GM23338 (cell line): Measurements from ENCODE around the gene DRG2. TPM values are rescaled to one million over a fixed set of nuclear protein-coding genes. Genes with fewer than 3 reads are reported as not detected.

Source experiments
- ATAC-seq: fragments of 200-7000 bp; cut with Tn5 transposase; 3 replicates; pipeline ENCODE4 v1.9.1; 2020
- DNase-seq: peaks from one replicate; pipeline ENCODE4 v3.0.0-alpha.2; 2015; ENCODE audit warnings: low spot score
- H2AFZ ChIP-seq: fragments of 200-600 bp; sonication (generic); 2 replicates; pipeline ENCODE4 v1.8.0; 2016; ENCODE audit warnings: antibody characterized with exemption, mild to moderate bottlenecking, moderate library complexity
- H3F3A ChIP-seq: fragments of 200-600 bp; sonication (generic); replicated peaks from 2 replicates; pipeline ENCODE4 v1.8.0; 2017; ENCODE audit warnings: antibody characterized with exemption, mixed run types, low read depth
- H3K27ac ChIP-seq: fragments of 200-600 bp; sonication (generic); 2 replicates; pipeline ENCODE4 v1.6.1; 2016; ENCODE audit warnings: low read depth
- H3K27me3 ChIP-seq: fragments of 200-600 bp; sonication (generic); 2 replicates; pipeline ENCODE4 v1.8.0; 2016; ENCODE audit warnings: mild to moderate bottlenecking, mixed run types, moderate library complexity; ENCODE audit not compliant: insufficient read depth
- H3K36me3 ChIP-seq: fragments of 200-600 bp; sonication (generic); 2 replicates; pipeline ENCODE4 v1.8.0; 2016; ENCODE audit warnings: mild to moderate bottlenecking; ENCODE audit not compliant: insufficient read depth
- H3K4me1 ChIP-seq: fragments of 200-600 bp; sonication (generic); 2 replicates; pipeline ENCODE4 v1.8.0; 2016; ENCODE audit warnings: mild to moderate bottlenecking, moderate library complexity; ENCODE audit not compliant: insufficient read depth
- H3K4me2 ChIP-seq: fragments of 200-600 bp; sonication (generic); 2 replicates; pipeline ENCODE4 v1.7.1; 2017; ENCODE audit warnings: mixed run types
- H3K4me3 ChIP-seq: fragments of 200-600 bp; sonication (generic); 2 replicates; pipeline ENCODE4 v1.6.1; 2016; ENCODE audit warnings: mixed run types
- H3K79me2 ChIP-seq: fragments of 200-600 bp; sonication (generic); replicated peaks from 2 replicates; pipeline ENCODE4 v1.8.0; 2017; ENCODE audit warnings: mild to moderate bottlenecking; ENCODE audit not compliant: insufficient read depth
- H3K9me2 ChIP-seq: fragments of 200-600 bp; sonication (generic); 2 replicates; pipeline ENCODE4 v1.8.0; 2017; ENCODE audit not compliant: insufficient read depth
- H4K20me1 ChIP-seq: fragments of 200-600 bp; sonication (generic); replicated peaks from 2 replicates; pipeline ENCODE4 v1.8.0; 2017; ENCODE audit warnings: mild to moderate bottlenecking; ENCODE audit not compliant: insufficient read depth
- H3K27ac Mint-ChIP-seq: 2 replicates; pipeline ENCODE4 v1.8.0; 2020; ENCODE audit warnings: inconsistent platforms, mild to moderate bottlenecking, moderate library complexity, mixed read lengths
- H3K27me3 Mint-ChIP-seq: 3 replicates; pipeline ENCODE4 v1.8.0; 2022; ENCODE audit warnings: low read depth, mild to moderate bottlenecking, moderate library complexity, mixed read lengths, inconsistent platforms; ENCODE audit not compliant: insufficient read depth, poor library complexity
- H3K36me3 Mint-ChIP-seq: 3 replicates; pipeline ENCODE4 v1.8.0; 2021; ENCODE audit warnings: low read depth, mild to moderate bottlenecking, inconsistent platforms, moderate library complexity, mixed read lengths
- H3K4me1 Mint-ChIP-seq: 3 replicates; pipeline ENCODE4 v1.8.0; 2020; ENCODE audit warnings: mild to moderate bottlenecking, inconsistent platforms, mixed read lengths
- H3K4me3 Mint-ChIP-seq: 3 replicates; pipeline ENCODE4 v1.8.0; 2021; ENCODE audit warnings: moderate library complexity, mild to moderate bottlenecking, inconsistent platforms, mixed read lengths
- H3K9me3 Mint-ChIP-seq: 3 replicates; pipeline ENCODE4 v1.8.0; 2020; ENCODE audit warnings: moderate library complexity, mild to moderate bottlenecking, inconsistent platforms, mixed read lengths
- CREB1 ChIP-seq: fragments of 250-450 bp; sonication (Bioruptor Pico); IDR thresholded peaks from 2 replicates; pipeline ENCODE4 v1.5.0; 2020; ENCODE audit warnings: low read depth, mild to moderate bottlenecking, moderate library complexity
- CTCF ChIP-seq, 2 experiments: fragments of 200-600 bp in 1 of 2; sonication (generic) in 1 of 2; conservative IDR thresholded peaks; 2 replicates each; pipeline versions ENCODE4 v1.5.1 to v1.6.1; 2016 to 2017; ENCODE audit warnings: antibody characterized with exemption in 2 of 2, low read depth in 2 of 2, mild to moderate bottlenecking in 2 of 2, moderate library complexity in 1 of 2
- ETS1 ChIP-seq: IDR thresholded peaks from 2 replicates; pipeline ENCODE4 v1.6.1; 2016; ENCODE audit warnings: antibody characterized with exemption
- EZH2 ChIP-seq: fragments of 200-600 bp; sonication (generic); IDR thresholded peaks from one replicate; pipeline ENCODE4 v1.8.0; 2017; ENCODE audit warnings: antibody characterized with exemption, mild to moderate bottlenecking, low read depth; ENCODE audit not compliant: unreplicated experiment
- EZH2phosphoT487 ChIP-seq: fragments of 200-600 bp; sonication (generic); IDR thresholded peaks from one replicate; pipeline ENCODE4 v1.8.1; 2018; ENCODE audit warnings: antibody characterized with exemption; ENCODE audit not compliant: unreplicated experiment
- JUNB ChIP-seq: IDR thresholded peaks from one replicate; pipeline ENCODE4 v1.6.1; 2016; ENCODE audit warnings: antibody characterized with exemption; ENCODE audit not compliant: unreplicated experiment
- NANOG ChIP-seq: IDR thresholded peaks from 2 replicates; pipeline ENCODE4 v1.6.1; 2016; ENCODE audit warnings: antibody characterized with exemption, borderline replicate concordance
- POLR2AphosphoS5 ChIP-seq: IDR thresholded peaks from 2 replicates; pipeline ENCODE4 v1.6.1; 2016; ENCODE audit warnings: antibody characterized with exemption, low read depth
- REST ChIP-seq: IDR thresholded peaks from one replicate; pipeline ENCODE4 v1.6.1; 2018; ENCODE audit warnings: antibody characterized with exemption; ENCODE audit not compliant: unreplicated experiment
- STAT1 ChIP-seq: IDR thresholded peaks from one replicate; pipeline ENCODE4 v1.6.1; 2016; ENCODE audit warnings: antibody characterized with exemption; ENCODE audit not compliant: unreplicated experiment
- ZNF114 ChIP-seq: fragments of 250-450 bp; sonication (Bioruptor Pico); IDR thresholded peaks from 2 replicates; pipeline ENCODE4 v1.5.0; 2020; ENCODE audit warnings: mild to moderate bottlenecking, moderate library complexity
- ZNF331 ChIP-seq: fragments of 250-450 bp; sonication (Bioruptor Pico); IDR thresholded peaks from 2 replicates; pipeline ENCODE4 v1.5.0; 2020; ENCODE audit warnings: low read depth, mild to moderate bottlenecking, moderate library complexity
- ZNF462 ChIP-seq: fragments of 250-450 bp; sonication (Bioruptor Pico); IDR thresholded peaks from 2 replicates; pipeline ENCODE4 v1.5.0; 2020; ENCODE audit warnings: mild to moderate bottlenecking, moderate library complexity
- polyA plus RNA-seq: library from polyadenylated mRNA; unstranded; fragments of >200 nt; fragmentation: Nextera tagmentation; extraction: Ambion mirVana; gene quantifications from 2 replicates; pipeline ENCODE4 v1.2.1, GENCODE V29; 2016
- total RNA-seq: library from RNA; depleted of rRNA; stranded (reverse); fragments of >200 nt; shearing (Covaris generic); gene quantifications from 2 replicates; pipeline ENCODE4 v1.2.3, GENCODE V29; 2014

The DRG2 gene
- total and polyA plus RNA-seq, 2 experiments from 2014 or later, result 36.2 to 48.0 TPM

GRCh38 chr17:18116078-18116477, 28.3 kb downstream of the DRG2 start:
- no peak overlapping the region for H3K4me3 Mint-ChIP-seq

More at GRCh38 chr17:18116078-18116477, 28.3 kb downstream of the DRG2 start:
- Histone ChIP-seq H3K27me3 (no peaks in the 10 kb centered on the region), H3K4me3 (no peak overlapping the region), H3F3A (no peaks in the 10 kb centered on the region), H2AFZ (no peak overlapping the region), H3K79me2 (no peaks in the 10 kb centered on the region), H3K36me3 (no peaks in the 10 kb centered on the region), H3K4me1 (no peaks in the 10 kb centered on the region), H3K27ac (no peak overlapping the region), H4K20me1 (no peaks in the 10 kb centered on the region), H3K4me2 (no peak overlapping the region), H3K9me2 (no peaks in the 10 kb centered on the region)
- Mint-ChIP-seq H3K9me3 (peaks cover 10% of the 10 kb centered on the region; the same call in 2 of the 3 replicates), H3K4me1 (peaks cover 6% of the 10 kb centered on the region; the same call in 2 of the 3 replicates), H3K36me3 (no peaks in the 10 kb centered on the region), H3K27ac (no peak overlapping the region), H3K27me3 (no peaks in the 10 kb centered on the region)
- no peak for TF ChIP-seq REST
- TF ChIP-seq JUNB, result no peak
- no peak for TF ChIP-seq EZH2
- TF ChIP-seq ZNF114, result no peak
- TF ChIP-seq CTCF (conservative IDR thresholded peaks at IDR 0.05; ENCODE audit: low read depth in 2 of 2), result no peak
- TF ChIP-seq CREB1 (CRISPR knock-in tag), result no peak
- no peak for TF ChIP-seq NANOG
- TF ChIP-seq ETS1, result no peak
- TF ChIP-seq ZNF462, result no peak
- TF ChIP-seq POLR2AphosphoS5, result no peak
- TF ChIP-seq EZH2phosphoT487, result no peak
- TF ChIP-seq STAT1, result no peak
- no peak for TF ChIP-seq ZNF331 (CRISPR knock-in tag)
- ATAC-seq (no peak), DNase-seq (no peak)
